NB4 (cell line): ENCODE data around the gene GAL.

Experiments
- MYC ChIP-seq: IDR thresholded peaks from 2 replicates; pipeline ENCODE4 v1.6.1; 2011; ENCODE audit warnings: low read depth, low read length
- POLR2A ChIP-seq: IDR thresholded peaks from 2 replicates; pipeline ENCODE4 v1.6.1; 2011; ENCODE audit warnings: mild to moderate bottlenecking; ENCODE audit not compliant: insufficient read length; ENCODE audit errors: extremely low read depth
- TF ChIP-seq, protein P1 (sequence below): IDR thresholded peaks from one replicate; pipeline ENCODE4 v1.5.1; 2012; ENCODE audit warnings: low read depth, low read length
- TF ChIP-seq, protein P2 (sequence below): IDR thresholded peaks from 2 replicates; pipeline ENCODE4 v1.6.1; 2011; ENCODE audit warnings: low read depth, low read length

DNA sequence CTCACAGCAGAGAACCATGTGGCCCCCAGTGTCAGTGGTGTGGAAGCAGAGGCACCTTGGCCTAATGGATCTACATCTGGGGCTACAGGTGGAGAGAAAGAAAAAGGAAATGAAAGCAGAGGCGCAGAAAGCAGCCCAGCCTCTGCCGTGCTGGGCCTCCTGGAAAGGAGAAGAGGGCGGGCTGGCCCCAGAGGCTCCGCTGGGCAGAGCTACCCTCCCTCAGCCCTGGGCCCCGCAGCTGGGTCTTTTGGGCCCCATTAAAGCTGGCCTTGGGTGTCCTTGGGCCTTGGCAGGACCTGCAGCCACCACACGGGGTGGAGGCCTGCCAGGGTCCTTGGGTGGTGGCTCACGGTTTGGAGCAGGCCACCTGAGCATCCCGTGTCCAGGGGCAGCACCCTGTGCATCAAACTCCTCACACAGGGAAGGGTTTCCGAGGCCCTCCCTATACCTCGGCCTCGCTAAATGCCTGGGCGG lies 31.6 kb upstream of the GAL start:
- TF ChIP-seq, protein P1, sequence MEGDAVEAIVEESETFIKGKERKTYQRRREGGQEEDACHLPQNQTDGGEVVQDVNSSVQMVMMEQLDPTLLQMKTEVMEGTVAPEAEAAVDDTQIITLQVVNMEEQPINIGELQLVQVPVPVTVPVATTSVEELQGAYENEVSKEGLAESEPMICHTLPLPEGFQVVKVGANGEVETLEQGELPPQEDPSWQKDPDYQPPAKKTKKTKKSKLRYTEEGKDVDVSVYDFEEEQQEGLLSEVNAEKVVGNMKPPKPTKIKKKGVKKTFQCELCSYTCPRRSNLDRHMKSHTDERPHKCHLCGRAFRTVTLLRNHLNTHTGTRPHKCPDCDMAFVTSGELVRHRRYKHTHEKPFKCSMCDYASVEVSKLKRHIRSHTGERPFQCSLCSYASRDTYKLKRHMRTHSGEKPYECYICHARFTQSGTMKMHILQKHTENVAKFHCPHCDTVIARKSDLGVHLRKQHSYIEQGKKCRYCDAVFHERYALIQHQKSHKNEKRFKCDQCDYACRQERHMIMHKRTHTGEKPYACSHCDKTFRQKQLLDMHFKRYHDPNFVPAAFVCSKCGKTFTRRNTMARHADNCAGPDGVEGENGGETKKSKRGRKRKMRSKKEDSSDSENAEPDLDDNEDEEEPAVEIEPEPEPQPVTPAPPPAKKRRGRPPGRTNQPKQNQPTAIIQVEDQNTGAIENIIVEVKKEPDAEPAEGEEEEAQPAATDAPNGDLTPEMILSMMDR: no peak
- TF ChIP-seq, protein P2, sequence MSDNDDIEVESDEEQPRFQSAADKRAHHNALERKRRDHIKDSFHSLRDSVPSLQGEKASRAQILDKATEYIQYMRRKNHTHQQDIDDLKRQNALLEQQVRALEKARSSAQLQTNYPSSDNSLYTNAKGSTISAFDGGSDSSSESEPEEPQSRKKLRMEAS: no peak
- TF ChIP-seq POLR2A (no peak), MYC (no peak)
